Fibroblast of the aortic adventitia (primary cell): ENCODE results near the gene KLRF1. TPM values are rescaled to one million over a fixed set of nuclear protein-coding genes. Genes with fewer than 3 reads are reported as not detected.

Source experiments
- DNase-seq: peaks from one replicate; pipeline ENCODE4 v3.0.0-alpha.2; 2010; ENCODE audit warnings: low read depth
- H3K4me3 ChIP-seq: 2 replicates; pipeline ENCODE4 v1.5.1; 2011; ENCODE audit warnings: low read depth, mild to moderate bottlenecking, control low read depth, low read length, moderate library complexity
- CTCF ChIP-seq: IDR thresholded peaks from 2 replicates; pipeline ENCODE4 v1.5.1; 2011; ENCODE audit warnings: mild to moderate bottlenecking, low read length, control low read depth, inconsistent platforms; ENCODE audit not compliant: insufficient read depth
- total RNA-seq: library from RNA; depleted of rRNA; stranded (reverse); fragments of >200 nt; gene quantifications from 2 replicates; pipeline ENCODE4 v1.2.3, GENCODE V29; 2012; ENCODE audit warnings: low replicate concordance

Gene KLRF1
- total RNA-seq, 1 donor, result not detected

DNA sequence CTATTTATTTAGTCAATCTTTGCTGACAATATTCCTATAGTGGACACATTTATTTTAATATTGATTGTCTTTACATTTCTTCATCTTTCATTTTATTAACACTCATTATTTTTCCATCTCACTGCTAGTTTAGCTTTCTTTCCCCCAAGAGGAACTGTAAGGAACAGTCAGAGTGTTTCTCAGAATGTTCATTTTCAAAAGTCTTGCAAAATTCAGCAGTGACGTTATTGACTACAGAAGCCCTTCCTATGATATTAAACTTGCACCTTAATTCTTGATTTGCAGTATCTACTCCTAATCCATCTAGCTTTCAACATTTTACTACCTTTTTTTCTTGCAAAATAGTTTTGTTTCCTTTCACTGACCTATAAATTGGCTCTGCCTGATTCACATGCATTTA, 28.9 kb downstream of the KLRF1 start:
- no peak overlapping the region for H3K4me3 ChIP-seq
- DNase-seq, result no peak
- TF ChIP-seq CTCF, result no peak

DNA sequence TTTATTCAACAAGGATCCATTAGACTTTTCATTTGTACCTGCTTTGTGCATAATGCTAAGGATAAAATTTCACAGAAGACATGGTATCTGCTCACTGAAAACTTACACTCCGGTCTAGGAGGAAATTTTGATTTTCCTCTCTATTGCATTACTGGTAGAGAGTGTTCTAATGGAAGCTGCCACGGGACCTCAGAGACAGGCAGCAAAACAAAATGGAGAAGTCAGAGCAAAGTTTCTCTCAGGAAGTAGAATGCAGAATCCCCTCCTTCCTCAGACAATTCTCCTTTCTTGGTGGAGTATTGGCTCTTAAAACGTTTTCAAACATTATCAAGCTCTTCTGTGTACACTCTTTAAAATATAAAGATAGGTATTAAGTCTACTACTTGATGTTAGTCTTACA, 29.6 kb downstream of the KLRF1 start:
- no peak for DNase-seq
- TF ChIP-seq CTCF, result no peak
- H3K4me3 ChIP-seq, result no peak overlapping the region

DNA sequence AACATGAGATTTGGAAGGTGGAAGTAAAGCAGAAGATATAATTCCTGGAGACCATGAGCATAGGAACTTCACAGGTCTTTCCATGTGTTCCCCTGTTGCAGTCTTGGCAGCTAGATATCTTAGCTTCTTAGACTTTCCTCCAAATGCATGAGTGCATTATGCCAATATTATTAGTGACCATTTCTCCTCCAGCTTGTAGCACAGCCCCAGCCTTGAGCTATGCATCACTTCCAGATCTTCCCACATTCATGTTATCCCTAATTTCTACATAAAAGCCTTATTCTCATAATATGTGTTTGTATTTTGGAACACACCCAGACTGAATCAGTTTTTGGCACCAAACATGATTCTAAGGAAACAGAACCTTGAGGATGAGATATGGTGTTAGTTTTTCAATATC, 30.9 kb downstream of the KLRF1 start:
- no peak for TF ChIP-seq CTCF
- H3K4me3 ChIP-seq, result no peak overlapping the region
- peak; percentile 17 for DNase-seq

GRCh38 chr12:9864913-9865675, 37.8 kb downstream of the KLRF1 start:
- no peak for TF ChIP-seq CTCF
- no peak for DNase-seq
- no peak overlapping the region for H3K4me3 ChIP-seq

- DNase-seq, result no peak
- H3K4me3 ChIP-seq, result no peak overlapping the region
- no peak for TF ChIP-seq CTCF
Measured at GRCh38 chr12:9866860-9867269, 39.6 kb downstream of the KLRF1 start.

DNA sequence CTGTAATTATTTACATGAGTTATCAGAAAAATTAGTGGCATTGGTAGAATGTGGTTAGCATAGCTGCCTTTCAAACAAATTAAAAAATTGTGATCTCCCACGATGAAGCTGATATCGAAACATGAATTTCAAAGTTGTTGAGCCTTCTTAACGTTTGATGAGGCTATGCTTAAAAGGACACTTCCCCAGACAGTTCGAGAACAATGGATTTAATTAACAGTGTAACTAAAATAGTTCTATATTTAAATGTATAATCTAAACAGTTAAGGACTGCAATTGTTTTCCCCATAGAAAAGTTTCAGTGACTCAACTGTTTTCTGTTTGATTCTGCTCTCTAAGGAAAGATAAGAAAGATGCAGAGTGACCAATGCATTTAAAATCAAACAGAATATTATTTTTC, 40.2 kb downstream of the KLRF1 start:
- peak; percentile 5 for DNase-seq
- no peak overlapping the region for H3K4me3 ChIP-seq
- no peak for TF ChIP-seq CTCF
